CD4-positive, alpha-beta T cell treated with Interleukin-1 beta for 1 hour (primary cell): ENCODE results near the gene MTCP1.

Experiments used
- DNase-seq, 2 donors: peaks; one replicate each; pipeline ENCODE4 v3.0.0-alpha.2; 2020 to 2022

MTCP1 gene, protein sequence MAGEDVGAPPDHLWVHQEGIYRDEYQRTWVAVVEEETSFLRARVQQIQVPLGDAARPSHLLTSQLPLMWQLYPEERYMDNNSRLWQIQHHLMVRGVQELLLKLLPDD

DNA sequence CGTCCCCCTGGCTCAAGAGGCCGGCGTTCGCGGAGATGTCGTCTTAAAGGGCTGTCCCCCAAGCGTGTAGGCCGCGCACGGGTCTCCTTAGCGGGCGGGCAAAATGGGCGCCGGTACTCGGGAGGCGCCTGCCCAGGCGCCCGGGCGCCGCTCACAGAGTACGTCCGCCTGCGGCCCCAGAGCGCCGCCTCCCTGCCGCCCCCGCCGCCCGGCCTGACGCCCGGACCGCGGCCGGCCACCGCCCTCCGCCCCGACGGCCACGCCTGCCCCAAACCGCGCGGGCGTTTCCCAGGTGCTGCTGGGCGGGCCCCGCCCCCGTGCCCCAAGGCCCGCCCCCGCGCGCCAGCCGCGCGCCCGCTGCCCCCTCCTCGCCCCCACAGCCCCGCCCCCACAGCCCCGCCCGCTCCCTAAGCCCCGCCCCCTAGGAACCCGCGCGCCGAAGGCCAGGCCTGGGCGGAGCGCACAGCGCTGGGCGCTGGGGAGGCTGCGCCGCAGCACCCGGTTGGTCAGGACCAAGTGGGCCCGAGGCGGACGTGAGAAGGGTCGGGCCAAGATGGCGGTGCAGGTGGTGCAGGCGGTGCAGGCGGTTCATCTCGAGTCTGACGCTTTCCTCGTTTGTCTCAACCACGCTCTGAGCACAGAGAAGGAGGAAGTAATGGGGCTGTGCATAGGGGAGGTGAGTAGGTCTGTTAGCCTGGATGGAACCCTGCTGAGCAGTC is at the start of gene MTCP1, which contains the start of the genes BRCC3 and CMC4:
Gene MTCP1, minus strand, starts transcription at position 162 of the 719 bp plus-strand sequence. CDS start 5,126 bp downstream, outside the sequence.
Gene BRCC3, plus strand, starts transcription at position 534 of the 719 bp plus-strand sequence. Its CDS starts 20 bp downstream, at position 554.
Gene CMC4, minus strand, starts transcription at position 162 of the 719 bp plus-strand sequence. CDS start 7,113 bp downstream, outside the sequence.
- peak; percentile 81 to 85 for DNase-seq

DNA sequence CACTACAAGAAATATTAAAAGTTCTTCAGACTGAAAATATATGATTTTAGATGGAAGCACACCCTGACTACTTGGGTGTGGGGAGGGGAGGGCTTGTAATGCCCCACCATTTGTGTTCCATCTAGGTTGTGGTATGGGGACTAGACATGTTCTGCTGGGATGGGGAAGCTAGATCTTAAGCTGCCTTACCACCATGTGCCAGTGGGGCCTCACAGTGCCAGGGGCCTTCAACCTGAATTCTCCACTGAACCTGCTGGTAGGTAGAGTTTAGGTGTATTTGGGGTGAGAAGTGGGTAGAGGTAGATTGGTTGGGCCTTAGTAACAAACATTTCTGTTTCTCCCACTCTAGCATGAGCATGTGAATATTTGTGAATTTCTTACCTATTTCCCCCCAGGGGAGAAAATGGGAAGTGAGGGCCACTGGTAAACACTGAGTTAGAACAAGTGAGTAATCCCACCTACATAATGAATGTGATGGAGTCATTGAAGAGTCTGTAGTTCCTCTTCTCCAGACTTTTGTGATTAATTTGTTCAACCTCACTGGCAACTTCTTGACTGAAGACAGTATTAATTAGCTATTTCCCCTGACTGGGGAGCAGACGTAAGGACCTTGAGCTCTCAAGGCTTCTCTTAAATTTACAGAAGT is 44.4 kb upstream of the MTCP1 start:
- no peak for DNase-seq

DNA sequence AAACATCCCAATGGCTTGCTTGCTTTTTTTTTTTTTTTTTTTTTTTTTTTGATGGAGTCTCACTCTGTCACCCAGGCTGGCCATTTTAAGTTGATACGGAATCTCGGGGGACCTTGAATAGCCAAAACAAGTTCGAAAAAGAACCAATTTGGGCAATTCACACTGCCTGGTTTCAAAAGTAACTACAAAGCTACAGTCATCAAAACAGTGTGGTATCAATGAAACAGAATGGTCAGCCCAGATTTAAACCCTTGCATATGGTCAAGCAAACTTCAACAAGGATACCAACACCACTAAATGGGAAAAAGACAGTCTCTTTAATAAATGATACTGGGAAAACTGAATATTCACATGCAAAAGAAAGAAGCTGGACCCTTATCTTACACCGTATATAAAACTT is 42.2 kb upstream of the MTCP1 start:
- DNase-seq, result no peak

DNA sequence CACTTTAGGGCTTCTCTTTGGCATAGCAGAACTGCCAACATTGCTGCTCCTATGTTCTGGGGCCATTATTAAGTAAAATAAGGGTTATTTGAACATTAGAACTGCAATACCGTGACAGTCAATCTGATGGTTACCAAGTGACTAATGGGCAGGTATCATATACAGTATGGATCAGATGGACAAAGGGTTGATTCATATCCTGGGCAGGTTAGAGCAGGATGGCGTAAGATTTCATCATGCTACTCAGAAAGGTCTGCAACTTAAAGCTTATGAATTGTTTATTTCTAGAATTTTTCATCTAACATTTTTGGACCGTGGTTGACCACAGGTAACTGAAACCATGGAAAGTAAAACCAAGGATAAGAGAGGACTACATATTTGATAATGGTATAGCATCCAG is 41.2 kb upstream of the MTCP1 start:
- DNase-seq, result no peak

DNA sequence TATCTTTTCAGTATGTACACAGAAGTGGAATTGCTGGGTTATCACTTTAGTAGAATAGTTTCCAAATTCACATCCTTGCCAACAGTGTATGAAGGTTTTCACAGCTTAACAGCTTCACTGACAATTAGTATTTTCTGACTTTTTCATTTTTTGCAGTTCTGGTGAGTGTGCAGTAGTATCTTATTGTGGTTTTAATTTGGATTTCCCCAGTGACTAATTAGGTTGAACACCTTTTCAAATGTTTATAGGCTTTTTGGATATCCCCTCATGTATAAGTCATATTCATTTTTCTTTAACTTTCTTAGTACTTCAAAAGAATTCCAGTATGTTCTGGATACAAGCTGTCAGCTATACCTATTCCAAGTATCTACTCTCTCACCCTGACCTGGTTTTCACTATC is 37.5 kb upstream of the MTCP1 start:
- DNase-seq, result no peak

DNA sequence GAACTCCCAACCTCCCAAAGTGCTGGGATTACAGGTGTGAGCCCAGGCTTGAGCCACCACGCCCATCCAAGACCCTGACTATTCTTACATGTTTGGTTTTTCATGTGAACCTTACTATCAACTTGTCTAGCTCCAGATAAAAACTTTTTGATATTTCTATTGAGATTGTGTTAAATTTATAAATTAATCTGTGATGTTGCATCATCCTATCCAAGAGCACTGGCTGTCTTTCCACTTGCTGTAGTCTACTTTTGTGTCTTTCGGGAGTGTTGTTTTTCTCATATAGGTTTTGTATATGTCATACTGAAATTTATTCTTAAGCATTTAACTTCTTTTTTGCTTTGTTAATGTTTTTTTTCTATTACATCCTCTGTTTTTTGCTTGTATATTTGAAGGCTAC is 35.0 kb upstream of the MTCP1 start:
- no peak for DNase-seq

DNA sequence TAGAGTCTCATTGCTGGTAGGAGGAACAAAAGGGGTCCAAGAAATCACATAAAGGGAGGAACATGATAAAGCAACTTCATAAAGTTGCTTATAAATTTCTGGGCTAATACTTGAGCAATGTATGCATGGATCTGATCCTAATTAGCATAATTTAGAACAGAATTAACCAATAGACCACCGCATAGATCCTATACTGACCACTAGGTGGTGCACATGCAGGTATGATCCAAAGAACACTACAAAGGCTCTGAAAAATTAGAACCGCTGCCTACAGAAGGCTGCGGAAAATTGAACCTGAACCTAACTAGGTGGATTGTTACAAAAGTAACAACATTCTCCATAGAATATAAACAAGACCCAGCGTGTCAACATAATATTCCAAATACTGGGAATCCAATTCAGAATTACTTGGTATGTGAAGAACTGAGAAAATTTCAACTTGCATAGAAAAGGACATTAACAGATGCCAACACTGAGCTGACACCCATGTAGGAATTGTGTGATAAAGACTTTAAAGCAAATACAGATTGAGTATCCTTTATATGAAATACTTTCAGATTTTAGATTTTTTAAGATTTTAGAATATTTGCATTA is 23.6 kb upstream of the MTCP1 start:
- DNase-seq, result peak; percentile 19 to 52

DNA sequence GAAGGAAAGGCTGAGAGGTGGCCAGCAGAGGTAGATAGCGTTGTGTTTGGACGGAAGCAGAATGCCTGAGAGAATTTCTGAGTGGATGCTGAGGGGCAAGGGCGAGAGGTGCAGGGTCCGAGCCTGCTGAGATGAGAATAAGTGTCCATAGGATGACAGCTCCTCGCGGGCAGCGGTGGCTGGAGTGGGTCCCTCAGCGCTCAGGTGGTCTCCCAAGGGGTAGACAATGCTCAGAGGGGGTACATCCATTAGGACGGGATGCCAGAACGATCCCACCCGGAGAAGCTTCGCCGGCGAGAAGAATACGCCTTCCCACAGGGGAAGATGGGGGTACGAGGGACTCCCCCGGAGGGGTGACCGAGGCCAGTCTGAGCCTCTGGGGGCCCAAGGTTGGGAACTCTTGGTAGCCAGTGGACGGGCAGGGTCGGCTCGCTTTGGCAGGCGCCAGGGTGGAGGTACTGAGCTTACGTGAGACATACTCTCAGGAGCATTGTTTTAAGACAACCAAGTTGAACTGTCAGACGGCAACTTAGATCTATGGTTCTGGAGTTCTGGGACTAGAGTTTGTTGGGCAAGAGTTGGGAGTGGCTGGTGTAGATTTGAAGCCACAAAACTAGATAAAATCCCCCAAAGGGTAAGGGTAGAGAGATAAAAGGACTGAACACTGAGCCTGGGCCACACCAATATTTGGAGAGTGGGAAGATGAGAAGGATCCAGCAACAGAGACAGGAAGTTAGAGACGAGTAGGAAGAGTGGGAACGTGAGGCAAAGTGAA is 16.2 kb upstream of the MTCP1 start:
- no peak for DNase-seq

DNA sequence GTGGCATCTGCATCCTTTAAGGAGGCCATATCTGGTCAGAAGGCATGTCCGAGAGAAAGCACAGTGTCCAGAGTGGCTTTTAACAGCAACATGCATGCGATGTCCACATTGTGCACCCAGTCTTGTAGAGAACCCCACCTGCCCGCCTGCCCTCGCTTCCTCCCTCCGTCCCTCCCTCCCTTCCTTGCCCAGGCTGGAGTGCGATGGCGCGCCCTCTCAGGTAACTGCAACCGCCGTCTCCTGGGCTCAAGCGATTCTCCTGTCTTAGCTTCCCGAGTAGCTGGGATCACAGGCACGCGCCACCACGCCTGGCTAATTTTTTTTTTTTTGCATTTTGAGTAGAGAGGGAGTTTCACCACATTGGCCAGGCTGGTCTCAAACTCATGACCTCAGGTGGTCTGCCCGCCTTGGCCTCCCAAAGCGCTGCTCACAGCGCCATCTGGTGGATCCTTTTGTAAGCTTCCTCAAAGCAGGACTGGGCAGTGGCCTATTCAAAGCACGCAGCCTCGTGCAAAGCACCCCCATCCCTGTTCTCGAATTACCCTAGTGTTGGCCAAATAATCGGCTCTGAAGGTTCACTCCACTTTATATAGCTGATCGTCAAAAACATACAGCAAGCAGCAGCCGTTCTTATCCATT is 15.4 kb upstream of the MTCP1 start:
- peak; percentile 39 to 43 for DNase-seq

DNA sequence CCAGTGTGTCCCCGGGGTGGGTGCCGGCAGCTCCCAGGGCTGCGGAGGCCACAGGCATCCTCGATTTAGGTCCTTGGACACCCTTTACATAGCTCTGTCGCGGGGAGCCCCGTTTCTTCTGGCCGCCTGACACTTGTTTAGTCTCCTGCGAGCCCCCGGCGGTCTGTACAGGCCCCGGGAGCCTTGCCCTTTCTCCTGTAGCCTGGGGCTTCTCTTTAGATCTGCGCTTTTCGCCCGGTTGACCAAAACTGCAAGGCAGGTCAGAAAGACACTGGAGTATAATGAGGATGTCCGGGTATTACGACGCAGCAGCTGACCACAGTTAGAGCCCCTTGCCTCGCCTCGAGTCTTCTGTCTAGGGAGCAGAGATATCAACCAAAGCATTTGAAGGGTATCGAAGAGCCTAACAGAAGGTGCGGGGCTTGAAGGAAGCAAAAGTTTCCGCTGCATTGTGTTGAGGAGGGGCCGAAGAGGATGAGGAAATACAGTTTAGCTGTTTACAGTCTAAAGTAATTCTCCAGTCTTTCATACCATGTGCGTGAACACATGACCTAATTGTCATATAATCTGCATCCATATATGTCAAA is 851 bp upstream of the MTCP1 start:
- no peak for DNase-seq

DNA sequence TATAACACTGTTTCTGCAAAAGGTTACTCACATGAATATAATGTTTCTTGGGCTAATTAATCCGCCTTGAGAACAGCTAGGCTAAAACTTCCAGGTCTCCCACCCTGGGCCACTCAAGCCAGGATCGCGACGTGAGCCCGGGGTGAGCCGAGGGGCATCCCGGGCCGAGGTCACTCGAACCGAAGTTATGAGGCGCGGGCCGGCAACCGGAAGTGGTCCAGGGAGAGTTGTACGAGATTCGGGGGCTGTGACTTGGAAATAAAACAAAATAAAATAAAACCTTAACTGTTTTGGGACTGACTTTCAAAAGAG is 317 bp downstream of the MTCP1 start:
- DNase-seq, result no peak

DNA sequence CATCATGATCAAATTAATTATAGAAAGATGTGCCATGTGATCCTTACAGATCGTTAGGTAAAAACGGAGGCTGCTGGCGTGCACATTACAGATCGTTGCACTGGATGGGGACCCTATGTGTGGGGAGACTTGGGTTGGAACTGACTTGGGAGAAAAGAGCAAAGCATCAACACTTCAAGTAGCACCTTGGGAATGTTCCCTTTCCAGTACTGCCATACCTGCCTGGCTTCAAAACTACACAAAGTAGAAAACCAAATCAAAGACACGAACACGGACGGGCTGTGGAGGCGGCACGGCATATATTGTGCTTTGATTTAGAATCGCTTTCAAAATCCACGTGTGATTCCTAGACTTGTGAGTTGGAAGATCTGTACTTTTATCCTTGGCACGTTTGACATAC is 898 bp downstream of the MTCP1 start:
- no peak for DNase-seq

DNA sequence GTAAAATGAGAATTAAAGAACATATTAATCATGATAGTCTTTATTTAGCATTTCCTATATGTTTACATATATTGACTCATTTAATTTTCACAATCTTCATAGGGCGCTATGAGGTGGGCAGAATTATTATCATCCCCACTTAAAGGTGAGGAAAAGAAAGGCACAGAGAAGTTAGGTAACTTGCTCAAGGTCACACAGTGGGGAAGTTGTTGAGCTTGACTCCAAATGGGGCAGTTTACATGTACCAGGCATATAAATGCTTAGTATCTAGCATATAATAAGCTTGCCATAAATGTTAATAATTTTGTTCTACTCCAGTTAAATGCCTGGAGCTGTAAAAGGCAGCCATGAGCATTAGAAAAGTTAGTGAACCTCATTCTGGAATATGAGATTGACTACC is 1.5 kb downstream of the MTCP1 start:
- DNase-seq, result no peak

DNA sequence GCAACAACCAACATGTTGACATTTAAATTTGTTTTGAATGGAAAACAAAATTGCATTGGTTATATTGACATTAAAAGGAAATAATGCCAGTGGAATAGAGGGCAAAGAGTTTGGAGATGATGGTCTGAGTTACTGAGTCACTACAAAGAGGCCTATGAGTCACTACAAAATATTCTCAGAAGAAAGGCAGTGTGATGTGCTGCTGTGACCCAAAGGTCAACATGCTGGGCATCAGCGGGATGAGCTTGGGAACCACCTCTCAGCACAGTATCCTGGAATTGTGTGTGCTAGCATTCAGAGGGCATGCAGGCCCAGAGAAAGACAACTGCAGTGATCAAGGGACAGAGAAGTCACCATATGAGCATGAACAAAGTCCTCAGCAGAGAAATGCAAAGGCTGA is 2.8 kb downstream of the MTCP1 start:
- DNase-seq, result no peak

DNA sequence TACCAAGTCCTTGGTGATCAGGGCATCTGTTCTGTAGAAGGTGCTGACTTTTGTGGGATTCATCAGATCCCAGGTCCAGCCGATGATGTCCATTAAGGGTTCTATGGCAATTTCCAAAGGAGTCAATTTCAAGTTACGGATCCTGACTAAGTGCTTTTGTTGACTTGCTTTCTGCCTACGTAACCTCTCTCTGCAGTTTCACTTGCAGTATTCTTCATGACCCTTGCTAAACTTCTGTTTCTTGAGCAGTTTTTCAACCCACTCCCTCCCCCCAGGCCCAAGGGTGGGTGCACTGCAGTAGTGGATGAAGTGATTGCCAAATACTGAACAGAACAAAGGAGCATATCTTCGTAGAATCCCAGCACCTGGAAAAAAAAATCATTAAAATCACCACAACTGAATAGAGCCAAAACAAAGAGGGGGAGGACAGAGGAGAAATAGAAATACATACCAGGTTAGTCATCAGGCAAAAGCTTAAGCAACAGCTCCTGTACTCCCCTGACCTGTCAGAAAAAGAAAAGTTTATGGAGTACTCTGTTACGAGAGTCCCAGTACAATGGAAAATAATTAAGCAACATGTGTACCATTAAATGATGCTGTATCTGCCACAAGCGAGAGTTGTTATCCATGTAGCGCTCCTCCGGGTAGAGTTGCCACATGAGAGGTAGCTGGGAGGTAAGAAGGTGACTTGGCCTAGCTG is 5.8 kb downstream of the MTCP1 start:
- DNase-seq, result no peak

DNA sequence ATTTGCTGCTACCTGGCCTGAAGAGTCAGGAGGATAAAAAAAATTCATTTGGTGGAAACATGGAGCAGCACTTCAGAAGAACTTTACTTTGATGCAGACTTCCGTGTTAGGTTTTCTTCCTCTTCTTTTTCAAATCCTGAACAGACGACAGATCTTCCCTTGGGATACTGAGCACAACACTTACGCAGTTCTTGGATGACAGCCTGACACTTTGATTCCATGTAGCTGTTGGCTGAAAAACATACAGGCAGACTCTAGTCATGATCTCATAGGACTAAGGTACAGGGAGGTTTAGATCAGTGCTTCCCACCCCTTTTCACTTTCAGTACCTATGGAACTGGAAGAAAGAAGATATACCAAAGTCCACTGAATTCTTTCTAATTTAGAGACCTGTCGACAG is 9.2 kb downstream of the MTCP1 start:
- DNase-seq, result no peak

DNA sequence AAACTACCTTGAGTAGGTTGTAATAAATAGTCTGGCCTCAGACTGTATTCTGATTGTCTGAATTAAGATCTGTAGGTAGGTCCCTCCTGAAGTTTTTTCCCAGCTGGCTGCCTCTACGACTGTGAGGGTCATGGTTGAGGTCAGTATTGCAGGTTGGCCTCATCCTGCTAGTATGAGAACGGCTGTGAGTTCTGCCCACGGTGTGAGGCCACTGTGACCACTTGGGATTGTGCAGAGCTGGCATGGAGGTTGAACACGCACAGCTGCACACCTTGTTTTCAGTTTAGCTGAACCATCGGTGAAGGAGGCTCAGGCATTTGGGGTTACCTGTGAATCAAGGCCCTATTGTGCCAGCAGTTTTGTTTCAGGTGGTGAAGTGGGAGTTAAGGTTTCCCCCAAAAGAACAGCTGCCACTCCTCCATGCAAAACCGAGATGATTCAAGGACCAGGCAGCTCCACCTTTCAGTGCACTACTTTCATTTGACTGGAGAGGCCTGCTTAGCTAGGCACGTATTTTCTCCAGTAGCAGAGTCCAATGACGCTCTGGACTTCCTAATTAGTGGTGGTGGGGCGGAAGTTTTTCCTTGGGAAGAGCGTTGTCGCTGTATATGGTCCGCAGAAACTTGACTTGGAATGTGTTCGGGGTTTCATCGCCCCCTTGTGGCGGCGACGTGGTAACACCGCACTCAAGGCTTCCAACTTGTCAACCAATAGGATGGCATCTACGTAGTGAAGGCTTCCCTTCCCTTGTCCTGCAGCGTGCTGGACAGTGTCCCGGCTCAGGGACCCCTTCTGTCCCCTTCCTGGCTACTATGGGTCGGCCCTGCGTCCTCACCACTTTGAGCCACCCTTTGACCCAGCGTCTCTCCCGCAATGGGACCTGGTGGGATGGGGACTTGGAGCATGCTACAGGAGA is 13.8 kb downstream of the MTCP1 start:
- DNase-seq, result peak; percentile 51 to 58

DNA sequence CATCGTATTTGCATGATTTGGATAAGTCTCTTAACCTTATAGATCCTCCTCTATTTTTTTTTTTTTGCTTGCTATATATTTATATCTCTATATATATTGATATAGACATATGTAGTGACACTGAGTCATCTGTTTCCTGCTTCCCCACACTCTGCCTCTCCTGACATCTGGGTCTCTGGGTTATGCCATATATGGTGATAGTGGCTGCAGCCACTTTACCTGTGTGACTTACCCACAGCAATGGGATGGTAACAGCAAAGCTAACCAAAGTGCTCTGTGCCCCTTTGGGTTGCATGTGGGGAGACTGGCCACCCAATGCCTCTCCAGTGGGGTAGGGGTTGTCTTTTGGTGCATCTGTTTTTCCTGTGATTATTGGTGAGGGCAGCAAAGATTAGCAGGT is 14.5 kb downstream of the MTCP1 start:
- peak in 1 of 2 donors; percentile 11 for DNase-seq

DNA sequence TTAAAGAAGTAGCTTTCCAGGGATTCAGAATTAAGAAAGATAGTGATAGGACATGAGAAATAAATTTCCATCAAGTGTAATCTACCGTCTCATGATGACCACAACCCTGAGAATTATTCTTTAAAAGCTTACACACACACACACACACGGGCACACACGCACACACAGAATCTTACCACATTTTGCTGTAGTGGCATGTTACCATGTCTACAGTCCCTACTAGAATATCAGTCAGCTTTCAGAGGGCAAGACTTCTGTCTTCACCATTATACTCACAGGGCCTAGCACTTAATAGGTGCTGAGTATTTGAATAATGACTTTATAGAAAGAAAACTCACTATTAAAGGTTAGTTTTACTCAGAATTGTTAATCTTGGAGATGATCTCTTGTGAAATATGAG is 15.4 kb downstream of the MTCP1 start:
- no peak for DNase-seq

DNA sequence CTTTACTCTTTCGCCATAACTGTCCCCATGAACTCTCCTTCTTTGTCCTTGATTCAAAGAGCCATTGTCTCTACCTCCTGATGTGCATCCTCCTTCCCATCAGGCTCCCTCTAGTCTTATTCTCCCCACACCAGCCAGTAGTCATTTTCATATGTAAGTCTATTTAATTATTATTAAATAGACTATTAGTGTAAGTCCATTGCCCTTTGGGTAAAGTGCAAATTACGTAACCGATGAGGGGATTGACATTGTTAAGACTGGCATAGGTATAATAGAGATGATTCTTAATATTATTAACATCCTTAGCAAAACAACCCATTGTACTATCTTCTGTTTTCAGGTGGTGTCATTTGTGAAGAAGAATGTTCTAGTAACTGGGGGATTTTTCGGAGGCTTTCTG is 16.7 kb downstream of the MTCP1 start:
- DNase-seq, result no peak

DNA sequence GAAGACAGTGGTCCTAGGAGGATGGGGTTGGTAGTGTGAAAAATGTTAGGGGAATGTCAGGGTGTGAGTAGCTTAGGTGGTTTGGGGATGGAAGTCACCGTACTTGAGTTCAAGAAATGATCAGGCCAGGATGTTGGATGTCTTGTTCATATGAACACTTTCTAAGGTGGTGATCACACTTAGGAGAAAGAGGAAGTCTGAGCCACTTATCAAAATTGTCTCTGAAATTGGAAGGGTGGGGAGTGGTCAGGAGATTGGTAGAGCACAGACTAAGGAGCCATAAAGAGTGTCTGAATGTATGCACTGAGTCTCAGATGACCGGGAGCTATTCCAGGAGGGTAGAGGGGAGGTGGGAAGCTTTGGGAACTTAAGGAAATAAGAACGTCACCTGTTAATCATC is 17.3 kb downstream of the MTCP1 start:
- no peak for DNase-seq
